ENCODE results near the gene GJC1. TPM values are rescaled to one million over a fixed set of nuclear protein-coding genes. Genes with fewer than 3 reads are reported as not detected.

GJC1 gene
- total and polyA plus RNA-seq, 9 of the 15 experiments (the other 6 are each of a cell fraction or from before 2014, with no cell fraction given), result 0.04 to 1.4 (median 0.18) TPM; not detected in 1

DNA sequence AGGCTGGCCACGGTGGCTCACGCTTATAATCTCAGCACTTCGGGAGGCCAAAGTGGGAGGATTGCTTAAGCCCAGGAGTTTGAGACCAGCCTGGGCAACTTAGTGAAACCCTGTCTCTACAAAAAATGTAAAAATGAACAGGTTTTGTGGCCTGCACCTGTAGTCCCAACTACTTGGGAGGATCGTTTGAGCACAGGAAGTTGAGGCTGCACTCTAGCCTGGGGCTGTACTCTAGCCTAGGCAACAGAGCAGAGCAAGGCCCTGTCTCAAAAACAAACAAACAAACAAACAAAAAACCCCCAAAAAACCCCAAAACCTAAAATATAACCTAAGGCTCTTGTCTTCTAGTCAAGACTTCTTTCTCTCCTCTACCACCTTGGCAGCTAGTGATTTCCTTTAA, 10.2 kb upstream of the GJC1 start:
- ChIA-PET POLR2A (interaction anchor here (0.7 to 1.2 kb wide), 3 partner anchors 22 to 30 kb away, joined by 3 read pairs; no protein-coding TSS in a partner anchor), CTCF (ENCODE audit: low intra/inter-chr PET ratio) (no interaction called here)
- intact Hi-C loops (cut with micrococcal nuclease) (loop anchor here (5.0 kb wide), 1 partner anchor 63 kb away; no protein-coding TSS in a partner anchor), in situ Hi-C loops (cut with MboI) (no loop called here)
- H3K36me3 ChIP-seq (ENCODE audit: control insufficient read depth, insufficient read depth, low read length), result no peaks in the 10 kb centered on the region
- TF ChIP-seq CCAR2 (IDR thresholded peaks at IDR 0.05; ENCODE audit: low read depth, low read length), result no peak
- TF ChIP-seq ATF6 (CRISPR knock-in tag; IDR thresholded peaks at IDR 0.05), result no peak
- TF ChIP-seq ZNF79 (CRISPR knock-in tag; IDR thresholded peaks at IDR 0.05; ENCODE audit: low read depth), result no peak
- TF ChIP-seq EGR1 (conservative IDR thresholded peaks at IDR 0.05), result no peak
- TF ChIP-seq CBX3 (IDR thresholded peaks at IDR 0.05; ENCODE audit: borderline replicate concordance in 1 of 2, low read length in 2 of 2), result no peak
- TF ChIP-seq POLR3G (IDR thresholded peaks at IDR 0.05; ENCODE audit: extremely low read depth, insufficient read length, insufficient replicate concordance), result no peak
- TF ChIP-seq RAD21 (CRISPR knock-in tag; conservative IDR thresholded peaks at IDR 0.05 in 1 of 2, IDR thresholded peaks at IDR 0.05 in 1 of 2), result no peak
- no peak for TF ChIP-seq ZNF134 (CRISPR knock-in tag; conservative IDR thresholded peaks at IDR 0.05)
- no peak for TF ChIP-seq TBL1XR1 (IDR thresholded peaks at IDR 0.05; ENCODE audit: low read length in 2 of 2)
- no peak for TF ChIP-seq ZNF311 (CRISPR knock-in tag; IDR thresholded peaks at IDR 0.05)
- TF ChIP-seq EZH2 (IDR thresholded peaks at IDR 0.05; ENCODE audit: borderline replicate concordance, low read depth, low read length), result no peak
- TF ChIP-seq YY1 (IDR thresholded peaks at IDR 0.05; ENCODE audit: borderline replicate concordance in 1 of 3, control insufficient read depth in 1 of 3, extremely low read depth in 1 of 3, insufficient read depth in 3 of 3, insufficient read length in 1 of 3, insufficient replicate concordance in 2 of 3, low read depth in 1 of 3, low read length in 2 of 3), result no peak
- no peak for TF ChIP-seq MEF2A (IDR thresholded peaks at IDR 0.05; ENCODE audit: control insufficient read depth, low read depth, low read length)
- no peak for TF ChIP-seq TEAD1 (CRISPR knock-in tag; IDR thresholded peaks at IDR 0.05)
- no peak for TF ChIP-seq RFX5 (IDR thresholded peaks at IDR 0.05; ENCODE audit: low read depth, low read length)
- TF ChIP-seq, protein P1, sequence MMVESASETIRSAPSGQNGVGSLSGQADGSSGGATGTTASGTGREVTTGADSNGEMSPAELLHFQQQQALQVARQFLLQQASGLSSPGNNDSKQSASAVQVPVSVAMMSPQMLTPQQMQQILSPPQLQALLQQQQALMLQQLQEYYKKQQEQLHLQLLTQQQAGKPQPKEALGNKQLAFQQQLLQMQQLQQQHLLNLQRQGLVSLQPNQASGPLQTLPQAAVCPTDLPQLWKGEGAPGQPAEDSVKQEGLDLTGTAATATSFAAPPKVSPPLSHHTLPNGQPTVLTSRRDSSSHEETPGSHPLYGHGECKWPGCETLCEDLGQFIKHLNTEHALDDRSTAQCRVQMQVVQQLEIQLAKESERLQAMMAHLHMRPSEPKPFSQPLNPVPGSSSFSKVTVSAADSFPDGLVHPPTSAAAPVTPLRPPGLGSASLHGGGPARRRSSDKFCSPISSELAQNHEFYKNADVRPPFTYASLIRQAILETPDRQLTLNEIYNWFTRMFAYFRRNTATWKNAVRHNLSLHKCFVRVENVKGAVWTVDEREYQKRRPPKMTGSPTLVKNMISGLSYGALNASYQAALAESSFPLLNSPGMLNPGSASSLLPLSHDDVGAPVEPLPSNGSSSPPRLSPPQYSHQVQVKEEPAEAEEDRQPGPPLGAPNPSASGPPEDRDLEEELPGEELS (CRISPR knock-in tag; IDR thresholded peaks at IDR 0.05; ENCODE audit: borderline replicate concordance), result no peak
- TF ChIP-seq KLF16 (IDR thresholded peaks at IDR 0.05), result no peak
- no peak for TF ChIP-seq SRSF7 (optimal IDR thresholded peaks at IDR 0.05; ENCODE audit: low read depth, low read length)
- TF ChIP-seq FUS (optimal IDR thresholded peaks at IDR 0.05; ENCODE audit: low read depth, low read length), result no peak
- no peak overlapping the region for H3K4me2 ChIP-seq (ENCODE audit: insufficient read depth, low read length)
- DNase-seq (ENCODE audit: extremely low read depth in 1 of 4, low spot score in 3 of 4) (no peak), ATAC-seq (no peak), FAIRE-seq (no peak)
- H3K9me3 ChIP-seq (replicated peaks; ENCODE audit: control insufficient read depth, insufficient read depth, low read depth, low read length), result no peaks in the 10 kb centered on the region
- H3K79me2 ChIP-seq (ENCODE audit: control insufficient read depth, insufficient read depth, low read length), result no peaks in the 10 kb centered on the region
- no TSS peak for BruUV-seq (replicated peaks)
- no peak overlapping the region for H3K9ac ChIP-seq (ENCODE audit: insufficient read depth in 1 of 2, low read depth in 2 of 2, low read length in 2 of 2)
- no peaks in the 10 kb centered on the region; a peak in 1 of 5 replicates for H3K4me1 ChIP-seq (replicated peaks in 1 of 2; ENCODE audit: control insufficient read depth in 2 of 2, insufficient read depth in 2 of 2, low read length in 2 of 2)
- no peaks in the 10 kb centered on the region for H3K9me1 ChIP-seq (ENCODE audit: control insufficient read depth, insufficient read depth, low read length)
- H4K20me1 ChIP-seq (replicated peaks; ENCODE audit: control insufficient read depth, insufficient read depth, low read length), result no peaks in the 10 kb centered on the region
- no peaks in the 10 kb centered on the region for H3K27me3 ChIP-seq (ENCODE audit: control insufficient read depth in 2 of 2, insufficient read depth in 2 of 2, low read length in 2 of 2)
- H2AFZ ChIP-seq (ENCODE audit: low read depth, low read length), result no peak overlapping the region
- no peak overlapping the region for H3K4me3 ChIP-seq
- H3K27ac ChIP-seq (ENCODE audit: extremely low read depth, low read depth, low read length), result no peak overlapping the region
- 6% methylated on average over 4 of the region's 4 CpGs for WGBS (ENCODE audit: insufficient coverage, low coverage, missing lambda C conversion rate)
